Left lobe of liver (tissue), 2 donors: ENCODE measurements around the gene LIPF. TPM values are rescaled to one million over a fixed set of nuclear protein-coding genes. Genes with fewer than 3 reads are reported as not detected.
"Not testable (repeated sequence)": the region's sequence is repeated elsewhere in the genome, so short reads cannot be mapped to it uniquely, and the experiment has no call there.

ENCODE experiments used
- ATAC-seq: fragments of 200-7000 bp; cut with Tn5 transposase; one replicate; pipeline ENCODE4 v1.9.1; 2020; ENCODE audit warnings: mild to moderate bottlenecking, moderate library complexity
- DNase-seq: peaks from one replicate; pipeline ENCODE4 v3.0.0-alpha.2; 2020; ENCODE audit warnings: low spot score
- total RNA-seq: library from RNA; stranded (reverse); gene quantifications from one replicate; pipeline ENCODE4 v1.2.1, GENCODE V29; 2021
- donor health status: DM: no; HTN: no; CAD: no; lungs with moderate emphysema.
- donor health status: DM: no; HTN: yes; CAD: no.

The LIPF gene
- total RNA-seq, 1 donor from 2014 or later: not detected

DNA sequence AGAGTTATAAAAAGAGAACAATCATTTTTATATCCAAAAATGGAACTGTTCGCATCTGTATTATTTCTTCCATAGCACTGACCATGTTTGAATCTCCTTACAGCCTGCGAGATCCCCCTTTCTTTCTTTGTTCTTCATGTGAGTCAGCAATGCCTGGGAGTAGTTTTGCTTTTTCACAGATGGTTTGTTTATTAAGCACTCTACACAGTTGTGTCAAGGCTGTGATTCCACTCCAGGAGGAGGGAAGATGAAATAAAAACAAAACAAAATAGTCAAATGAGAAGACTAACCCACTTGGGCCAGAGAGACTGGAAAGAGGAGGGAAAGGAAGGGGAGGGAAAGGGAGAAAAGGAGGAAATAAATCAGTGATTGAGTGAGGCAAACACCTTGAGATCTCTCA lies 7.8 kb downstream of the LIPF start:
- DNase-seq (no peak), ATAC-seq (no peak)

DNA sequence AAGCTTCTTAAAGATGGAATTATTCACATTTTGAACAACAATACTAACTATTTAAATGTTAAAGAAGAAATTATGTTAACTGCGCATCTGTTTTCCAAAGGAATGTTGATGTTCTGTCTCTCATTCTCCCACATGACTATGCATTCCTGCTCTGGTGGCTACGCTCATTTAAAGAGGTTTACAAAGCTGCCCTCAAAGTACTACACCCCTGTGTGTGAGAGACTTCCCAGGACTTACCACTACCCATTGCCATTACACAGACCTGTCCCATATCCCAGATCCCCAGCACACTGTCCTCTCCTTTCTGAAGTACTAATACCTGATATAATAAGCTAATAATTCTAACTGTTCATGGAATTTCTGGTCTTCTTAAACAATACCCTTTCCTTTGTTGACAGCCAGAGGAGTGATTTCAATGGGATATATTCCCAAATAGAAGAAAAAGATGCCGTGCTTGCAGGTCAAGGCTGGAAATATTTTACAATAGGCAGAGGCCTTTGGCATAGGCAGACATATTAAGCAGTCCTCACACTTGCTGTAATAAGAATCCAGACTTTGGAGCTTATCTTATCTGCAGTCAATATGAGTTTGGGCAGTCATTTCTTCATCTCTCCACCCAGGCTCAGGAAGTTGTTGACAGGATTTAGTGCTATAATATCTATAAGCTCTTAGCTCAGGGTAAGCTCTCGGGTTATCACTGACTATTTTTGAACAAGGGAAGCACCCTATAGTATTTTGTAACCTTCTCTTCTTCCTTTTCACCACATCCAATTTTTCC lies 12.2 kb downstream of the LIPF start:
- ATAC-seq: no peak
- DNase-seq: no peak

DNA sequence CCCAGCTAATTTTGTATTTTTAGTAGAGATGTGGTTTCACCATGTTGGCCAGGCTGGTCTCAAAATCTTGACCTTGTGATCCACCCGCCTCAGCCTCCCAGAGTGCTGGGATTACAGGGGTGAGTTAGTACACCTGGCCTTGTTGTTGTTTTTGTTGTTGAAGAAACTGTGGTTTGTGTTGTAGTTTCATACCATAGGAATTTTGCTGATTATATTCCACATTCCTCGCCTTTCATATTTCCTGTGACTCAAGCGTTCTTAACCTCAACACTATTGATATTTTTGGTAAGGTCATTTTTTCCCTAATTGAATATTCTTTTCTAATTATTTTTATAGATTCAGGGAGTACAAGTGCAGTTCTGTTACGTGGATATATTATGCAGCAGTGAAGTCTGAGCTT lies 16.7 kb downstream of the LIPF start:
- ATAC-seq: no peak
- DNase-seq: no peak

DNA sequence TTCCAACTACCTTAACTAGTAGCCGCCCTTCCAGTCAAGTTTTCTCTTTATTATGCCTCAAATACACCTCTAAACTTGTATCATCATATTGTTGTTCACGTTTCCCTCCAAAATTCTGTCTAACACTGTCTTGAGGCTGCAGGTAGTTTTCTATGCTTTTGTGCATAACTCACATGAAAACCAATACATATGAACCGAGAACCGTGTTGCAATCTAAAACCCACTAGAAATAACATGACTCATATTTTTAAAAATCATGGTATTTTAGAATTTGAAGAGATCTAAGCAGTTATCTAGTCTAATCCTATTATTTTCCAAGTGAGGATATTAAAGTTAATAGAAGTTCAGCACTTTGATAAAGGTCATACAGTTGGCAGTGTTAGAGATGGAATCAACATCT lies 18.2 kb downstream of the LIPF start:
- ATAC-seq: no peak
- no peak for DNase-seq

DNA sequence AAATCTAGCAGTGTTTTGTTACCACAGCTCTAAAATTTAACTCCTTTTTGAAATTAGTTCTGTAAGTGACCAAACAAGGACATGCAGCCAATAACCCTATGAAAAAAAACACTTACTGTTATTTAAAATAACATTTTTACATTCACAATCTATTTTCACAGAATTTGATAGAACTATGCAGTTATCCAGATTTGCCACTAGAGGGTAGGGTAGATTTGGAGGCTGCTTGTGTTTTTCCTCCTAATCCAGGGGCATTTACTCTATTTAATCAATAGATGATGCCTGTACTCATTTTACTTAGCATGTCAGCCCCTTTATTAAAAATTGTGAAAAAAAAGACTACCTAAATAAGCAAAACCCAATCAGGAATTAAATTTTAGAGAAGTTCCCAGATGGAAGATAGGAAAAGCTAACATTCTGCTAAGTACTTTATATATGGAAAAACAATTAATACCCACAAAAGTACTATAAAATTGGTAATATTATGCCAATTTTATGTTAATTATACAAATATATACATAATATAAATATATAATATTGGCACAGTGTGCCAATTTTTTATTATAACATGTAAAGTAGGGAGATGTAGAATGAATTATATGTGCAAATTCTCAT lies 23.7 kb downstream of the LIPF start:
- ATAC-seq (peak; percentile 83), DNase-seq (no peak)

DNA sequence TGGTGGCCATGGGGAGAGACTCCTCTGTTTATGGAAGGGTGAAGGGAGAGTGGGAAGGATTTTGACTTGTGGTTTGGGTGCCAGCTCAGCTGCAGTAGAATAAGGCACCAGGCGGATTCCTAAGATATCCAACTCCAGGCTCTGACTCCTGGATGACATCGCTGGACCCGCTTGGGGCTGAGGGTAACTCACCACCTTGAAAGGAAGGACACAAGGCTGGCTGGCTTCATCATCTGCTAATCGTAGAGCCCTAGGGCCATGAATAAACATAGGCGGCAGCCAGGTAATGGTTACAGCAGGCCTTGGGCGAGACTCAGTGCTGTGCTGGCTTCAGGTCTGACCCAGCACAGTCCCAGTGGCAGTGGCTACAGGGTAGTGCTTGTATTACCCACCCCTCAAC lies 25.1 kb downstream of the LIPF start:
- ATAC-seq (no peak), DNase-seq (no peak)

DNA sequence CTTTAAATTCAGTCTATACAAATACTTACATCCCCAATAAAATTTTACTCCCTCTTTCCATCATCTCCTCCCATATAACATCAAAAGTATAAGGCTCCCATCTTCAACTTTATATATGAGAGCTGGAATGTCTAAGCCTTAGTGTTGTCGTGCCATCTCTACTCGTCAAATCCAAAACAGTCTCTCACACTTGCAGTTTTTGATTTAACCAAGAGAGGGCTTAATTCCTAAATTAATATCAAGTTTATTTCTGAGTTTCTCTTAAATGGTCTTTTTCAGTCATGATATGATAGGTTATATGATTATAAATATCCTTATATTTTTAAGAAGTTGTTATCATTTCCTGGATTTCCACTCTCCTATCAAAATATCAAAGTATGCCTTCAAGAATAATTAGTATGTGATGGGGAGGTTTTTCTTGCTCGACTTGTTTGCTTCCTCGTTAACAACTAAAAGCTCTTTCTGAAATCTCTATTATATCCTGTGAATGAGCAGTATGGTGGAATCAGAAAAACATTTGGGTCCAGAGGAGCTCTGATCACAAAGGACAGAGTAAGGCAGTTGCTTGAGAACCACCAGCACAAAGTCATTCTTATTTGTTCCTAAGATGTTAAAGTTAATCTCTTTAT lies 29.3 kb downstream of the LIPF start:
- DNase-seq (no peak), ATAC-seq (peak; percentile 38)

DNA sequence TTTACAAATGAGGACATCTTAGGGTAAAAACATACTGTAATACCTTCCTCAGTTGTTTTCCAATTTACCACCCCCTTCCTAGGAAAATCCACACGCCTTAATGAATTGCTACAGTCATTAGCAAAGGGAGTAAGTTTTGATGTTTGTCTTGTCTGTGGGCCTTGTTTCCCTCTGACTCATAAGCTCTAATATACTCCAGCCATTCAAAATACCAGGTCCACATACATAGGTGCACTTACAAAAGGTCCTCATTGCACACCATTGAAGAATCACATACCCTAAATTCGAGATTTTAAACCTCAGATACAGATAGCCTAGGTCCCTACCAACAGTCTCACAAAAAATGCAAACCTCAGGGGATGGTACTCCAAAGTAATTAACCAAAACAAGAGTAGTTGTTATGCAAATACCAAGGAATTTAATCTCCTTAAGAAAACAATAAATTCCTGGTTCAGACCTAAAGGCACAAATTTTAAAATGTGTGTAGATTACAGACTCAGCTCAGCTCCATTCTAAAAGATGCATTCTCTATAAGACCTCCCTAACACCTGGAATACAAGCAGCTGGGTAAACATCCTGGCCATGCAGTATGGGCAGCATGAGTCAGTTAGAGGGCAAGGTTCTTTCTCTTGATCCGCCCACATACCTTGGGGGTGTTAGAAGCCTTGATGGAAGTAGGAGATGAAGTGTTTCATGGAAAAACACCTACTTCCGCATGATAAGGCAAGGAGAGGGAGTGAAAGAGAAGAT lies 38.8 kb downstream of the LIPF start:
- ATAC-seq: no peak
- no peak for DNase-seq

DNA sequence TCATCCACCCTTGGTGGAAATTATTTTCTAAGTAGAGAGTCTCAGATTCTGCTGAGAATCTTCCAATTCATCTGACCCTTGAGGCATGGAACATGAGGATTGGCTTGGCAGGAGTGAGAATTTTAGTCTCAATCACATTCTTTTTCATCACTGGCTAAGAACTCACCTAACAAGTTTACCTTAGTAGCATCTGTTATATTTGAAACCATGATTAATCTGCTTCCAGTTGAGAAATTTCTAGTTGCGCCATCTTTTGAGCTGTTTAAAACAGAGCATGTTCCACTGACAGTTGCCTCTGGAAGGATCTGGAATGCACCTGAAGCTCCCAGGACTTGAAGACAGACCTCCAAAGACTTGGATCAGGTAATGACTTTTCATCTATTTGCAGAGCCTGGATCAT lies 41.7 kb downstream of the LIPF start, which contains the start of gene LIPK:
LIPK (plus strand) TSS at position 292 of the 400 bp plus-strand sequence. CDS start 18,295 bp downstream, outside the sequence.
- DNase-seq (no peak), ATAC-seq (no peak)

DNA sequence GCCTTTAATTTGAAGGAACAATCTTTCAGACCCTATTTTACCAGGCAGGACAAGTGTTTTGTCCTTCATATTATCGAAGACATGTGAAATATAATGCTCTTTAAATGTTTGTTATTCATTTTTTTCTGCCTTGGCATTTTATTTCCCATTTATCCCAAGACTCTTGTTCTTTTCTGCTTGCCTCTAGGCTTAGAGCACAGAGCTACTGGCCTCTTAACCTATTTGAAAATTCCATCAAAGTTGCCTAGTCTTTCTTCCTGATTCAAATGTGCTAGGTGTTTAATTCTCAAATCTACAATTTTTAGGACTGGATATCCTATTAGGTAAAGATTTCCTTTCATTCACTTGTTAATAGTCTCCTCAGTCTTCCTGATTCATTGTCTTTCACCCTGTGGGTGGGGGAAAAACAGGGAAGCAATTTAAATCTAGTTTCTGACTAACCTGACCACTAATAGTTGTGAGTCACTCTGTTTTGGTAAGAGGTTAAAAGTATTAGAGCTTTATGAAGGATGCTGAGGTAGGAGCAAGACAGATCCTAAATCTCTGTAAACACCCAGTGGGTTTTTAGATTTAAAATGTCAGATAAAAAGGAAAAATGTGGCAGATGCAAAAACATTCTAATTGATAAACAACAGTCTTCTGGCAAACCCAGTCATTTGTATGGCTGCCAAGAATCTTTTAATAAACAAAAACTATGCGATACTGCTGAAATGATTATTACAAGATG lies 43.4 kb downstream of the LIPF start:
- ATAC-seq (no peak), DNase-seq (no peak)

DNA sequence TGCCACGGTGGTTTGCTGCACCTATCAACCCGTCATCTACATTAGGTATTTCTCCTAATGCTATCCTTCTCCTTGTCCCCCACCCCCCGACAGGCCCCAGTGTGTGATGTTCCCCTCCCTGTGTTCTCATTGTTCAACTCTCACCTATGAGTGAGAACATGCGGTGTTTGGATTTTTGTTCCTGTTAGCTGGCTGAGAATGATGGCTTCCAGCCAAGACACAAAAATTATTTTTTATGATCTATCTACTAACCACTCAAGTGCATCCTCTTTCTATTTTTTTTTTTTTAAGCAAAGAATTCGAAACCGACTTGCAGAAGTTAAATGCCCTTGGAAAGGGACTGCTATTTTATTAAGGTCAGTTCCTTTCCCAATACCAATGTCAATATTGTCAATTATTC lies 45.1 kb downstream of the LIPF start:
- not testable (repeated sequence) for DNase-seq, ATAC-seq

DNA sequence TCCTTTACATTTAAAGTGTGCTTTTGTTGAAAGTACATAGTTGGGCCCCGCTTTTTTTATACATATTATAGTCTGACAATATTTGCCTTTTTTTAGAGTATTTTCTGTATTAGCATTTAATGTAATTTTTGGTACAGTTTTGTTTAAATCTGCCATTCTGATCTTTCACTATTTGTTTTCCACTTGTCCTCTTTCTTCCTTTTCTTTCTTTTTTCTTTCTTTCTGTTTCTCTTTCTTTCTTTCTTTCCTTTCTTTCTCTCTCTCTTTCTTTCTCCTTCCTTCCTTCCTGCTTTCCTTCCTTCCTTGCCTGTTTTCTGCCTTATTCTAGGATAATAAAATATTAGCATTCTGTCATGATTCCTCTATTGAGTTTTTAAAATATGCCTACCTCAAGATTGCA lies 51.3 kb downstream of the LIPF start:
- DNase-seq: no peak

DNA sequence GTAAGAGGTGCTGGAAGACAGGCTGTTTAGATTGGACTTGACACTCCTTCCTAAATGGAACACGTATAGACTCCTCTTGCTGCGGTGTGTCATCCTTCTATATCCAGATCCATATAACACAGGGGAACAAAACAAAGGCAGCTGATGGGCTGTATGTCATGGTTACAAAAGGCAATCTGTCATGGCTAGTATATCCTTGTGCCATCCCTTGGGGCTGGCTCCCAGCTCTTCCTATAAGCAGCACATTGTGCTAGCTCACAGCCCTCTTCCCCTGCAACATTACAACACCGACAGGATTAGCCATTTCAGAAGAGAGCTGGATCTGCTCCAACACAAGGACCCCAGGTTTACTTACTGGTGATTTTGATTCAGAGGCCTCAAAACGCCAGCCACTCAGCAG lies 57.1 kb downstream of the LIPF start:
- no peak for DNase-seq
- ATAC-seq: no peak

More for the DNA sequence above, 51.3 kb downstream of the LIPF start:
- ATAC-seq: no peak

DNA sequence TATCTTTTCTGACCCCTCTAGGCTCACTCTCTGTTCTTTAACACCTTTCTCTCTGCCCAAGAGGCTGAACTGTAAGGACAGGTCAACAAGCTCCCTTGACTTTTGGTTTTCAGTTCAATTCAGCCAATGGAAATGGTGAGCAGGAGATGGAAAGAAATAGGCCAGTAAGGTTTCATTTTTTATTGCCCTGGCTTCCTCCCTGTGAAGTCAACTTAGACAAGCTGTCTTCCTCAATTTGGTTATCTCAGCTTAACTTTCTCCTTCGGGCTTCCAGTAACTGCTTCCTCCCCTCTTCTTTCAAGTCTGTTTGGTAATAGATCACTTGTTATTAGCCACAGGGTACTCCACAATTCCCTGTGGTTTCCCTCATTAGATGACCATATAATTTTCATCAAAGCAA lies 61.6 kb downstream of the LIPF start:
- DNase-seq: no peak
- no peak for ATAC-seq

DNA sequence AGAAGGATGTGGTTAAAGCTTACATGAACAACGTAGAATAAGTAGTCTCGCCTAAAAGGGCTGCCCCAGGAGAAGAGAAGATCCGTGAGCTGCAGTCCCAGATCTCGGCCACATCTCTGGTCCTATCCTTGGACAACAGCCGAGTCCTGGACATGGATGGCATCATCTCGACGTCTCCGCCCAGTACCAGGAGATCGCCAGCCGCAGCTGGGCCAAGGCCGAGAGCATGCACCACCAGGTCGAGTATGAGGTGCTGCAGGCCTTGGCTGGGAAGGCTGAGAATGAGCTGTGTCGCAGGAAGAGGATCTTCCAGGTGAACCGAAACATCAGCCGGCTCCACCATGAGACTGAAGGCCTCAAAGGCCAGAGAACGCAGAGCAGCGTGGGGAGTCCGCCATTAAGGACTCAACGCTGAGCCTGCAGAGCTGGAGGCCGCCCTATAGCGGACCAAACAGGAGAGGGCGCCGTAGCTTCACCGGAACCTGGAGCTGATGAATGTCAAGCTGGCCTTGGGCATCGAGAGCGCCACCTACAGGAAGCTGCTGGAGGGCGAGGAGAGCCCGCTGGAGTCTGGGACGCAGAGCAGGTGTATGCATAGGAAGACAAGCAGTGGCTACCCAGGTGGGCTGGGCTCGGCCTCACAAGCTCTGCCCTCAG lies 64.0 kb downstream of the LIPF start:
- DNase-seq (no peak), ATAC-seq (no peak)

Other genes with a start within 250 kb of the LIPF start
- 10.1 TPM for gene RNLS, start 81.1 kb upstream of the LIPF start, total RNA-seq
- 0.08 TPM for gene LIPJ, start 77.7 kb upstream of the LIPF start, total RNA-seq
- gene LIPK, start 41.8 kb downstream of the LIPF start, total RNA-seq: not detected
- gene LIPN, start 95.6 kb downstream of the LIPF start, total RNA-seq: not detected
- not detected for gene LIPM, start 138.3 kb downstream of the LIPF start, total RNA-seq
- not detected for gene ANKRD22, start 187.4 kb downstream of the LIPF start, total RNA-seq
- gene STAMBPL1, start 215.8 kb downstream of the LIPF start, total RNA-seq: 1.8 TPM